ENCODE results near the gene TFPI2. TPM values are rescaled to one million over a fixed set of nuclear protein-coding genes. Genes with fewer than 3 reads are reported as not detected.

Gene TFPI2
- total and polyA plus RNA-seq, 2 of the 4 experiments (the other 2 are of a cell fraction) = 48.9 to 99.0 TPM

- no CpG with 5 or more reads among the region's 2 CpGs for WGBS, 2 experiments (ENCODE audit: extremely low coverage in 2 of 2, insufficient read length in 1 of 2)
- no peak overlapping the region for H3K23ac ChIP-seq (ENCODE audit: low read depth, low read length)
- H3K4me3 ChIP-seq (ENCODE audit: insufficient read depth, low read depth, low read length) = no peak overlapping the region
- no peaks in the 10 kb centered on the region for H3K36me3 ChIP-seq (ENCODE audit: control insufficient read depth, insufficient read depth, low read length)
- dilution Hi-C loops (cut with HindIII; ENCODE audit: low sequenced_read_pairs, unreplicated experiment) (no loop called here), intact Hi-C loops (cut with micrococcal nuclease) (no loop called here), in situ Hi-C loops (cut with MboI; ENCODE audit: low sequenced_read_pairs) (no loop called here)
- no peaks in the 10 kb centered on the region for H3K9me3 ChIP-seq (ENCODE audit: control insufficient read depth, insufficient read depth, low read length)
- H4K5ac ChIP-seq (ENCODE audit: low read depth, low read length) = no peak overlapping the region
- no peak overlapping the region for H3K14ac ChIP-seq (replicated peaks; ENCODE audit: low read depth, low read length)
- no peaks in the 10 kb centered on the region; the same call in 1 of the 2 replicates for H3K9me1 ChIP-seq (ENCODE audit: insufficient read depth, low read length)
- TF ChIP-seq CEBPB (IDR thresholded peaks at IDR 0.05; ENCODE audit: low read depth, low read length) = no peak
- no peak for TF ChIP-seq CHD1 (IDR thresholded peaks at IDR 0.05; ENCODE audit: low read depth, low read length)
- TF ChIP-seq SMC3 (IDR thresholded peaks at IDR 0.05; ENCODE audit: low read depth, low read length) = no peak
- TF ChIP-seq MAZ (IDR thresholded peaks at IDR 0.05; ENCODE audit: borderline replicate concordance, low read depth, low read length) = no peak
- TF ChIP-seq MAFK (IDR thresholded peaks at IDR 0.05; ENCODE audit: low read depth, low read length) = no peak
- no peak for TF ChIP-seq MXI1 (IDR thresholded peaks at IDR 0.05; ENCODE audit: borderline replicate concordance, low read depth, low read length)
- TF ChIP-seq RFX5 (IDR thresholded peaks at IDR 0.05; ENCODE audit: low read depth, low read length) = no peak
- no peak for TF ChIP-seq NFE2L2 (IDR thresholded peaks at IDR 0.05; ENCODE audit: low read depth, low read length)
- no peak for TF ChIP-seq FOS (IDR thresholded peaks at IDR 0.05; ENCODE audit: low read depth, low read length)
- no peak for TF ChIP-seq RAD21 (IDR thresholded peaks at IDR 0.05; ENCODE audit: low read length)
- TF ChIP-seq ELK1 (IDR thresholded peaks at IDR 0.05; ENCODE audit: borderline replicate concordance, low read depth, low read length) = no peak
- TF ChIP-seq POLR2A (IDR thresholded peaks at IDR 0.05; ENCODE audit: low read depth, low read length) = no peak
- TF ChIP-seq BHLHE40 (IDR thresholded peaks at IDR 0.05; ENCODE audit: low read depth, low read length) = no peak
- TF ChIP-seq CTCF (conservative IDR thresholded peaks at IDR 0.05; ENCODE audit: low read depth, low read length) = no peak
- no peaks in the 10 kb centered on the region for H4K20me1 ChIP-seq (ENCODE audit: insufficient read depth, low read length)
- no peaks in the 10 kb centered on the region for H3K27me3 ChIP-seq (ENCODE audit: control insufficient read depth, insufficient read depth, low read length)
- POLR2A ChIA-PET (ENCODE audit: unreplicated experiment) = no interaction called here
- CTCF ChIA-PET = no interaction called here
- no TSS peak for BruUV-seq (replicated peaks)
- H3K27ac ChIP-seq (ENCODE audit: insufficient read depth, low read length) = no peak overlapping the region
- H2AK5ac ChIP-seq (ENCODE audit: low read depth, low read length) = no peak overlapping the region
- ATAC-seq (ENCODE audit: low read depth) (no peak), DNase-seq (no peak)
- no peak overlapping the region for H3K4ac ChIP-seq (ENCODE audit: low read depth, low read length)
- H2BK15ac ChIP-seq (ENCODE audit: low read depth, low read length) = no peak overlapping the region
- no peak overlapping the region for H2AK9ac ChIP-seq (replicated peaks; ENCODE audit: low read depth, low read length, poor library complexity)
- H3K4me2 ChIP-seq (ENCODE audit: low read depth, low read length) = no peak overlapping the region
- no peak overlapping the region for H3K56ac ChIP-seq (ENCODE audit: extremely low read depth, insufficient read depth, low read length)
- no peak overlapping the region for H2BK5ac ChIP-seq (ENCODE audit: low read depth, low read length, poor library complexity, severe bottlenecking)
- no peaks in the 10 kb centered on the region for H3K4me1 ChIP-seq (ENCODE audit: control insufficient read depth, insufficient read depth, low read length)
- no peak overlapping the region for H2BK120ac ChIP-seq (ENCODE audit: low read depth, low read length)
- no peak overlapping the region for H2BK20ac ChIP-seq (ENCODE audit: low read depth, low read length)
- no peak overlapping the region for H4K91ac ChIP-seq (ENCODE audit: insufficient read depth, low read depth, low read length)
- no peaks in the 10 kb centered on the region for H3K79me1 ChIP-seq (ENCODE audit: low read depth in 1 of 2, low read length in 2 of 2)
- no peak overlapping the region for H3K18ac ChIP-seq (ENCODE audit: low read depth, low read length)
- no peak overlapping the region for H2AFZ ChIP-seq (replicated peaks; ENCODE audit: low read length, poor library complexity)
- H3K9ac ChIP-seq (ENCODE audit: low read depth, low read length) = no peak overlapping the region
- no peak overlapping the region for H4K8ac ChIP-seq (ENCODE audit: low read depth in 2 of 2, low read length in 2 of 2)
Measured at GRCh38 chr7:93935102-93935501, 44.5 kb upstream of the TFPI2 start.
